Activated effector memory CD4-positive, alpha-beta T cell treated with anti-CD3 and anti-CD28 coated beads, Interleukin-2, amount 50 U/mL, for 16 hours (primary cell): ENCODE results near the gene CLCNKA.
"Not testable (repeated sequence)": the region's sequence is repeated elsewhere in the genome, so short reads cannot be mapped to it uniquely, and the experiment has no call there.

Experiments
- DNase-seq: peaks from one replicate; pipeline ENCODE4 v3.0.0-alpha.2; 2020

The CLCNKA gene

GRCh38 chr1:16021681-16022080, at the start of gene CLCNKA:
Gene CLCNKA (plus strand): TSS chr1:16022036. CDS start chr1:16022620, 584 bp downstream.
- no peak for DNase-seq

GRCh38 chr1:15972409-15972808, 49.4 kb upstream of the CLCNKA start:
- peak; percentile 17 for DNase-seq

GRCh38 chr1:15973772-15974171, 48.1 kb upstream of the CLCNKA start:
- peak; percentile 19 for DNase-seq

- DNase-seq: peak; percentile 71
Measured at GRCh38 chr1:15974855-15975254, 47.0 kb upstream of the CLCNKA start.

- DNase-seq: peak; percentile 93
Measured at GRCh38 chr1:15975358-15975804, 46.5 kb upstream of the CLCNKA start.

GRCh38 chr1:15975805-15976680, 45.8 kb upstream of the CLCNKA start, which contains the start of gene ZBTB17:
Gene ZBTB17 (minus strand): TSS chr1:15976101. CDS start chr1:15948495, 27,606 bp downstream.
- peak; percentile 99 for DNase-seq

- DNase-seq: not testable (repeated sequence)
Measured at GRCh38 chr1:15977947-15978346, 43.9 kb upstream of the CLCNKA start.

- DNase-seq: no peak
Measured at GRCh38 chr1:15981679-15982078, 40.2 kb upstream of the CLCNKA start.

- no peak for DNase-seq
Measured at GRCh38 chr1:15983275-15983674, 38.6 kb upstream of the CLCNKA start.

GRCh38 chr1:15985611-15986297, 36.1 kb upstream of the CLCNKA start:
- no peak for DNase-seq

GRCh38 chr1:15988856-15989736, 32.7 kb upstream of the CLCNKA start:
- DNase-seq: no peak

GRCh38 chr1:15989776-15990175, 32.1 kb upstream of the CLCNKA start:
- no peak for DNase-seq

GRCh38 chr1:15991427-15992186, 30.2 kb upstream of the CLCNKA start:
- DNase-seq: no peak

- DNase-seq: no peak
Measured at GRCh38 chr1:15992187-15992553, 29.7 kb upstream of the CLCNKA start.

- no peak for DNase-seq
Measured at GRCh38 chr1:15992582-15993500, 29.0 kb upstream of the CLCNKA start.

GRCh38 chr1:15993666-15994065, 28.2 kb upstream of the CLCNKA start:
- no peak for DNase-seq

GRCh38 chr1:15994081-15994480, 27.8 kb upstream of the CLCNKA start:
- DNase-seq: no peak

GRCh38 chr1:15994590-15995351, 27.1 kb upstream of the CLCNKA start:
- peak; percentile 83 for DNase-seq

- DNase-seq: no peak
Measured at GRCh38 chr1:15997076-15997585, 24.7 kb upstream of the CLCNKA start.
